Stimulated activated CD4-positive, alpha-beta T cell treated with anti-CD3 and anti-CD28 coated beads, Interleukin-1b, Interleukin-23, amount 100 ng/mL, for 4 hours (primary cell): ENCODE results near the gene KCNT2.
"Not testable (repeated sequence)": the region's sequence is repeated elsewhere in the genome, so short reads cannot be mapped to it uniquely, and the experiment has no call there.

Experiments used
- DNase-seq, 2 donors: peaks; one replicate each; pipeline ENCODE4 v3.0.0-alpha.2; 2020; ENCODE audit warnings: low read depth in 2 of 2

Gene KCNT2

DNA sequence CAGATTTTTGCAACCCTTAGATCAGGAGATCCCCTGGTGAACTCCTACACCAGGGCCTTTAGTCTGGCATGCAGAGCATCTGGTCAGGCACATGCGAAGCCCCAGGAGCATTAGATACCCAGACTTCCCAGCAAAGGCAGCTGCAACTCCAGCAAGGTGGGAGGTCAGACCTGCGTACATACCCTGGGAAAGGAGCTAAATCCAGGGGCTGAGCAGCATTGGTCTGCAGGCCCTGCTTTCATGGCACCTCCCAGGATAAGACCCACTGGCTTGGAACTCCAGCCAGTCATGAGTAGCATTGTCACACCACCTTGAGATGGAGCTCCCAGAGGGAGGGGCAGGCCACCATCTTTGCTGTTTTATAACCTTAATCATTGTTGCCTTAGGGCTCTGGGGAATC lies 92.3 kb downstream of the KCNT2 start:
- DNase-seq = no peak

GRCh38 chr1:196513821-196514220 lies 94.4 kb downstream of the KCNT2 start:
- no peak for DNase-seq

DNA sequence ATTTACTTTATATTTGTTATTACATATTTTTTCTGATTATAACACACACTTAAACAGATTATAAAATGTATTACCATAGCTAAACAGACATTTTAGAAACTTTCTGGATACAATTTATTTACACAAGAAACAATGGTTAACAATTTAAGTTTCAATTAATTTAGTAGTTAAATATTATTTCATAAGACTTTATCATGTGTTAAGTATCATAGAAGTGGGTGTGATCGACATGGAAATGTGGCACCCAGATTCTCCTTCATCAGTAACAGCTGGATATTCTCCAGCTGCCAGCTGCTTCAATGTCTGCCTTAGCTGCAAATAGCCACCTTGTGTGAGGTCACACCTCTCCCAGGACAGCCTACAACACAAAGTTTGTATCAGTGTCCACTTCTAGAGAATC lies 97.8 kb downstream of the KCNT2 start:
- no peak for DNase-seq

- DNase-seq = not testable (repeated sequence)
These were observed 104.0 kb downstream of the KCNT2 start for GRCh38 chr1:196504224-196504623.

GRCh38 chr1:196502437-196502836 lies 105.8 kb downstream of the KCNT2 start:
- no peak for DNase-seq

GRCh38 chr1:196501760-196502428 lies 106.3 kb downstream of the KCNT2 start:
- DNase-seq = no peak

DNA sequence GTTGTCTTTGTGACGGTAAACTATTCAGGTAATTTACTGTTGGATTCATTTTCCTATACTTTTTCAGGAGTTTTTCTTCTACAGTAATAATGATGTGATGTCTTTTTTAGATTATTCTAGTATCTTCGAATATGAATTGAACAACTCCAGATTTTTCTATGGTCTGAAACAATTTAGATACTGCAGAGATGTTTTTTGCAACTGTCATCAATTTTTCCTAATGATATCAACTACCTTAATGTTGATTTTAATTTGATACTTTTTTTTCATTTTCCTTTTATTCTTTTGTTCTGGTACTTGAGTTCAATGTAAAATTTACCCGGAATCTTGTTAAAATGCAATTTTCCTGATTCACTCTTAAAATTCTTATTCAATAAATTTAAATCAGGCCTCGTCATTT lies 110.4 kb downstream of the KCNT2 start:
- DNase-seq = no peak

DNA sequence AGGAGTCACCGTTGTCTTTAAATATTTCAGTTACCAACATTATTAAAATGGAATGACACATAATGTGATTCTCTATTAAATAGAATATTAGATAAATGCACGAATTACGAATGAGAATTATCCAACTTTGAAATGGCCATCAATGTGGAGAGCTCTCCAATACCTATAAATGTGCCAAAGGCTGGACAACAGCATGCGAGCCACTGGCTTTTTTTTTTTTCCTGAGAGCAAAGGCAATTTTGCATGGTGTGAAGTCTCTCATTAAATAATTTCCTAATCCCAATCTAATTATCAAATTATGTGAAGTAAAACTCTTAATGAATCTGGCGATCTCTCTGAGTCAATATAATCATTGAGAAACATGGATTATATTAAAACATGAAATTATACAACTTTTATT lies 113.5 kb downstream of the KCNT2 start:
- DNase-seq = no peak

- DNase-seq = no peak
These were observed 114.4 kb downstream of the KCNT2 start for GRCh38 chr1:196493881-196494280.

- DNase-seq = no peak
These were observed 119.7 kb downstream of the KCNT2 start for GRCh38 chr1:196488579-196488978.

GRCh38 chr1:196486346-196486745 lies 121.9 kb downstream of the KCNT2 start:
- no peak for DNase-seq

- no peak for DNase-seq
These were observed 126.6 kb downstream of the KCNT2 start for GRCh38 chr1:196481616-196482015.

GRCh38 chr1:196477262-196477661 lies 131.0 kb downstream of the KCNT2 start:
- DNase-seq = no peak

DNA sequence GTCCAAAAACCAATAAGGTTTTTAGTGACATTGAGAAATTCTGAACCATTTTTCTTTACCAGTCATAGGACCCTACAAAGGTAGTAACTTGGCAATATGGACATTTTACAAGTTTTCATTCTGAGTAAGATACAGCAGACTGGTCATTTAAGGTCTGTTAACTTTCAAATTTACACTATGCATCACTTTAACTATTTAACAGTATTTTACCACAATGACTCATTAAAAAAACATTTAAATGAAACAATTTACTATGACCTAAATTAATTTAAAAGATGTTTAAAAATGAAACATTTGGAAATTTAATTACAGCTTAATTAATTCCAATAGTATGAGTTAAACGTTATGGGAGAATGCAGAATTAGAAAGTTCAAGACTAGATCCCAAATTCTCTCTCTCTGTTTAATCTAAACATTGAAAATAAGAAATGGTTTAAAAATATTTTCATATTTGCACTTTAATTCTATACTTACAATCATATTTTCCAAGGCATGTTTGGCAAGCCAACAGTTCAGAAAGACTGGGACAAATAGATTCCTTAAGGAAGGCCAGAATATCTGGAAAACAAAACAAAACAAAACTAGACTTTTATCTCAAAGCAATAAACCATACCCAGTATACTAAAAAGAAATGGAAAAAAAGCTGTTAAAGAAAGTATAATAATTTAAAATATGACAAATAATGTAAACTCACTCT lies 140.9 kb downstream of the KCNT2 start:
- DNase-seq = no peak

DNA sequence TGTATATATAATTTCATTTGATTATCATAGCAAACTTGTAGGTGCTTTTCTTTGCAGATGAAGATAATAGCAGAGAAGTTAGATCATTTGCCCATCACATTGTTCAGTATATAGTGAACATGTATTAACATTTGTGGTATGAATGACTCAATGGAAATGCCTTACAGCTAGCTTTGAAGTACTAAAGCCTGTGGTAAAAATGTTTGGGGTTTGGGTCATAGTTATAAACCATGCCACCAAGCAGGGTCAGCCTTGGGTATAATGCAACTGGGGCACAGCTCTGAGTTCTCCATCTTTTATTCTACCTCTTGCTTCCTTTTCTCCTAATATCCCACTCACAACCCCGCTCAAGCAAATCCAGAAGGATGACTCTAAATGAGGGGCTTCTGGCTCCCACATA lies 141.6 kb downstream of the KCNT2 start:
- DNase-seq = no peak

DNA sequence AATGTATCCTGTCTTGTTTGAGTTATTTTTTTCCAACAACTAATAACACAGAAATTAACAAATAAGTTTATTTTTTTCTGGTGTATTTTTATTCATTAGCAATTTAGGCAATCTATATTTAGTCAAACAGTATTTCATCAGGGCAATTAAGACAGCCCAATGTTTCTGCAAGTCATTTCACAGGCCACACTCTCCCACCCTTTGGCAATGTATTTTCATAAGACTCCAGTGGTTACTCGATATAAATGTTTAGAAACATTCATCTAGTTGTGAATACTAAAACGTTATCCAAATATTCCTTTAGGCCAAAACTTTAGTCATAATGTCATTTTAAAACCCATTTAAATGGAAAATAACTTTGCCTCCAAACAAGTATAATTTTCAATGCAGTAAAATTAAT lies 142.1 kb downstream of the KCNT2 start:
- DNase-seq = no peak

GRCh38 chr1:196464480-196464941 lies 143.7 kb downstream of the KCNT2 start:
- DNase-seq = no peak

DNA sequence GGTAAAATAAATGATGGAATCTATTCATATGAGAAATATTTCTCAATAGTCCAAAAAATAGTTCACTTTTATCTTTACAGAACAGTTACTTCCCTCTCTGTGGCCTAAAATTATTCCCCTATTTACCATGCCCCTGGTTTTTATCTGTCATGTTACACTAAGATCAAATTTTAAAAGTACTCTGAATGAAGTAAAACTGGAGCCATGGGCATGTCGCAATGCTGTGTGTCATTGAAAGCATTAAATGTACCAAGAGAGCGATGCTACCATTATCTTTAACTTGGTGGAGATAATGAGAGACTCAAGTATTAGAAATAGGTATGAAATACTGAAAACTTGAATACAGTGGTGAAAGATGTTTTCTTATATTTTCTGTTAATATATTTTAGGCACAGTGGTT lies 146.2 kb downstream of the KCNT2 start:
- DNase-seq = no peak

GRCh38 chr1:196461521-196461920 lies 146.7 kb downstream of the KCNT2 start:
- DNase-seq = no peak

DNA sequence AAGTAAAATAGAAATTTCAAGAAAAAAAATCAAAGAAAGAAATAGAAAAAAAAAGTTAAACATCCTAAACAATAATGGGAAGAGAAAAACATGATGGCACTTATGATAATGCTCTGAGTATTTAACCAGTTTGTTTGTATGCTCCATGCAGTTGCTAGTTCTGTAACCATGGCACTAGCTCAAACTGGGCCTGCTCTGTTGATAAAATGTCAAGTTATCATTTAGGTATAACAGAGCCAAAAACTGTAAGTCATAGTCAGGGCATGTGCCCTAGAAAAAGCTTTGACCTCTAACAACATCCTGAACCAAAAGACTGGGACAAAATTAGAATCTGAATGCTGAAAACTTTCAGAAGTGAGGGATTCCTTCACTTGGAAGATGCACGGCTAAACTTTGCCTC lies 148.9 kb downstream of the KCNT2 start:
- no peak for DNase-seq

DNA sequence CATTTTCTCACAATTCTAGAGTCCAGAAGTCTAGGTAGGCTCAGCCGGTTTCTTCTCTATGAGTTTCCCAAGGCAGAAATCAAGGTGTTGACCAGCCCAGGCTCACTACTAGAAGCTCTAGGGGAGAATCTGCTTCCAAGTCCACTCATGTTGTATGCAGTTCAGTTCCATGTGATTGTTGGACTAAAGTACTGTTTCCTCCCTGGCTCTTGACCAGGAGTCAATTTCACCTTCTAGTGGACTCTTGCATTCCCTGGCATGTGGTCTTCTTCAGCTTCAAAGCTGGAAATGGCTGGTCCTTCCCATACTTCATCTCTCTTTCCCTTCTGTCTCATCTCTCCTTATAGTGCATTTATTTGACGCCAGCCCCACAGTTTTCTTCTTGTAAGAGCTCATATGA lies 153.4 kb downstream of the KCNT2 start:
- DNase-seq = no peak

GRCh38 chr1:196451103-196451502 lies 157.1 kb downstream of the KCNT2 start:
- no peak for DNase-seq
